ENCODE results near the gene TRIM46. TPM values are rescaled to one million over a fixed set of nuclear protein-coding genes. Genes with fewer than 3 reads are reported as not detected.
"Not testable (repeated sequence)": the region's sequence is repeated elsewhere in the genome, so short reads cannot be mapped to it uniquely, and the experiment has no call there.

TRIM46 gene
- total RNA-seq, 4 donors from 2014 or later, result 6.0 to 20.4 (median 12.7) TPM

- Histone ChIP-seq H3K9me3 (no peaks in the 10 kb centered on the region), H3K27me3 (no peaks in the 10 kb centered on the region), H3K36me3 (no peaks in the 10 kb centered on the region), H3K27ac (peak overlapping the region; percentile 72 to 88 (median 84)), H3K4me3 (peak overlapping the region; percentile 57 to 73 (median 63)), H3K4me1 (peaks cover 0 to 26% (median 9%) of the 10 kb centered on the region in 4 donors)
- peak; percentile 64 to 82 for DNase-seq (ENCODE audit: low spot score in 2 of 2)
- 0 to 1% methylated on average over 7 of the region's 7 CpGs for WGBS, 2 donors
- TF ChIP-seq EP300 (IDR thresholded peaks at IDR 0.05), result no peak
- peak; percentile 41 to 72 (median 57) for TF ChIP-seq CTCF (IDR thresholded peaks at IDR 0.05)
- TF ChIP-seq POLR2A (IDR thresholded peaks at IDR 0.05), result no peak
Observed at GRCh38 chr1:155226188-155226909, 52.7 kb downstream of the TRIM46 start.

GRCh38 chr1:155226910-155227260, 53.2 kb downstream of the TRIM46 start:
- Histone ChIP-seq H3K27ac (peak overlapping the region; percentile 72 to 88 (median 84)), H3K9me3 (no peaks in the 10 kb centered on the region), H3K27me3 (no peaks in the 10 kb centered on the region), H3K4me3 (peak overlapping the region; percentile 57 to 73 (median 63)), H3K36me3 (no peaks in the 10 kb centered on the region), H3K4me1 (peaks cover 0 to 31% (median 9%) of the 10 kb centered on the region in 4 donors)
- TF ChIP-seq EP300 (IDR thresholded peaks at IDR 0.05), result no peak
- TF ChIP-seq CTCF (IDR thresholded peaks at IDR 0.05), result no peak
- 0 to 1% methylated on average over 19 of the region's 19 CpGs for WGBS, 2 donors
- DNase-seq (ENCODE audit: low spot score in 2 of 2), result no peak

GRCh38 chr1:155227261-155228095, 53.8 kb downstream of the TRIM46 start:
- no peaks in the 10 kb centered on the region for H3K27me3 ChIP-seq
- H3K4me1 ChIP-seq, result peaks cover 0 to 37% (median 9%) of the 10 kb centered on the region in 4 donors
- H3K27ac ChIP-seq, result peak overlapping the region; percentile 75 to 88 (median 84)
- H3K36me3 ChIP-seq, result no peaks in the 10 kb centered on the region
- TF ChIP-seq EP300 (IDR thresholded peaks at IDR 0.05), result peak; percentile 75 to 88
- peak; percentile 19 to 74 for TF ChIP-seq POLR2A (IDR thresholded peaks at IDR 0.05)
- no peak for TF ChIP-seq CTCF (IDR thresholded peaks at IDR 0.05)
- DNase-seq (ENCODE audit: low spot score in 2 of 2), result peak; percentile 97 to 99
- 0% methylated on average over 41 to 42 of the region's 42 CpGs for WGBS, 2 donors
- H3K4me3 ChIP-seq, result peak overlapping the region; percentile 57 to 73 (median 63)
- H3K9me3 ChIP-seq, result no peaks in the 10 kb centered on the region

DNA sequence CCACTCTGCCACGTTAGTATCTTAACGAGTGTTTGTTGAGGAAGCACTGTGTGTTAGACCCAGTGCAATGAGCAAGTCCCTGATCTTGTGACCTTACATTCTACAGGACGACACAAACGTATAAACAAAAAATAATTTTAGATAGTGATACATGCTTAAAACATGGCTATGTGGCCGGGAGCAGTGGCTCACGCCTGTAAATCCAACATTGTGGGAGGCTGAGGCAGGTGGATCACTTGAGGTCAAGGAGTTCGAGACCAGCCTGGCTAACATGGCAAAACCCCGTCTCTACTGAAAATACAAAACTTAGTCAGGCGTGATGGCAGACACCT, 54.4 kb downstream of the TRIM46 start:
- no peak for DNase-seq (ENCODE audit: low spot score in 2 of 2)
- Histone ChIP-seq H3K9me3 (no peaks in the 10 kb centered on the region), H3K4me1 (peaks cover 0 to 41% (median 9%) of the 10 kb centered on the region in 4 donors), H3K27me3 (no peaks in the 10 kb centered on the region), H3K4me3 (peak overlapping the region; percentile 35 to 73 (median 63)), H3K27ac (peak overlapping the region; percentile 74 to 88 (median 81)), H3K36me3 (no peaks in the 10 kb centered on the region)
- WGBS, 2 donors, result 46 to 50% methylated on average over 9 of the region's 9 CpGs
- TF ChIP-seq EP300 (IDR thresholded peaks at IDR 0.05), result no peak
- TF ChIP-seq CTCF (IDR thresholded peaks at IDR 0.05), result no peak
- TF ChIP-seq POLR2A (IDR thresholded peaks at IDR 0.05), result no peak

DNA sequence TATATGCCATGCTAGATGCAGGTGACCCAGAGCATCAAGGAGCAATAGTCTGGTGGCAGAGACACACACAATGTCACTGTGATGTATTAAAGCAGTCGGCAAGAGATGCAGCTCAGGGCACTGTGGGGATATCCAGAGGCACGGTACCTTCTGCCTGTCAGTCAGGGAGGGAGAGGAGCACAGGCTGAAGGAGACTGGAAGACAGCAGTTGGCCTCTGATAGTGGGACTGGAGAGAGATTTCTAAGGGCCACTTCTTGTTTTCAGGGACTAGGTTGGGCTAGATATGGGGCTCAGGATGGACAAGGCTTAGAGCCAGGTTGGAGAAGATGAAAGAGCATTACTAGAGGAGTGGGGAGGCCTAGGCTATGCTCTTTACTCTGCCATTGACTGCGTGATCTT, 57.7 kb downstream of the TRIM46 start:
- WGBS, 2 donors, result 54 to 78% methylated on average over 3 of the region's 3 CpGs
- H3K27ac ChIP-seq, result peak overlapping the region in 2 of 4 donors; percentile 53 to 64

DNA sequence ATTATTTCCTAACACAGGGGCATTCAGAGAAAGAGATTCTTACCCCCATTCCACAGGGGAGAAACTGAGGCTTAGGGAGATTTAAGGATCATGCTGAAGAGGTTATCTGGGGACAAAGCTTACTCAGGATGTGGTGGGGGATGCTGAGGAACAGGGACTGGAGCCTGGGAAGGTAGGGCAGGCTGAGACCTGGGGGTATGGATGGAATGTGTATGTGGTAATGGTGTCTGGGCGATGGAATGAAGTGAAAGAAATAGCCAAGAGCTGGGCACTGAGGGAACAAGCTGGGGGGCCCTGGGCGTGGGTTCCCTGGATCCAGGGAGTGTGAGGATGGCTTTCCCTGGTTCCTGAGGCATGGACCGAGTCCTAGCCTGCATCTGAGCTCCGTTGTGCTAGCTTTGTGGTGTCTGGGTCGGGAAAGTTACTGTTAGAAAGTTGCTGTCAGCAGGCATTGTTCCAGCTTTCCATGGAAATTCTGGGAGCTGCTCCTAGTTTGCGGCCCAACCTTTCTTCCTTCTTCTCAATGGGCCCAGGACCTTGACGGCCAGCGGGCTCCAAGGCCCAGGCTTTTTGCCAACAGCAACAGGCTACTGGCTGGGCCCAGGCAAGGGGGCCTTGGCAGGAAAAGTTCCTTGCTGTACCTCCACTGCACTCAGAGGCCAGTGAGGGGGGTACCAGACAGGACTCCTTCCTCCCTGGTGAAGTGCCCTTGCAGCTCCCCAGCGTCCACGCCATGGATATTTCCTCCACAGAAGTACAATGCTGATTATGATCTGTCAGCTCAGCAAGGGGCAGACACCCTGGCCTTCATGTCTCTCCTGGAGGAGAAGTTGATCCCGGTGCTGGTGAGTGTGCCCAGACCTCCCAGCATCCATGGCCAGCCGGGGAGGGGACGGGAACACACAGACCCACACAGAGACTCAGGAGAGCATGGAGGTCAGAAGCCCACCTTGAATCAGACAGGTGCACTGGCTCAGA, 58.6 kb downstream of the TRIM46 start:
- peaks cover 0 to 24% (median 3%) of the 10 kb centered on the region in 4 donors for H3K4me1 ChIP-seq
- 31 to 45% methylated on average over 10 of the region's 13 CpGs for WGBS, 2 donors
- H3K36me3 ChIP-seq, result peaks cover 0 to 23% (median 0%) of the 10 kb centered on the region in 3 donors
- H3K27ac ChIP-seq, result peak overlapping the region in 2 of 4 donors; percentile 53 to 64
- H3K27me3 ChIP-seq; DNase-seq (ENCODE audit: low spot score in 2 of 2); H3K4me3 ChIP-seq; H3K9me3 ChIP-seq: not testable (repeated sequence)

More for the DNA sequence above, 57.7 kb downstream of the TRIM46 start:
- Histone ChIP-seq H3K4me1 (peaks cover 0 to 31% (median 5%) of the 10 kb centered on the region in 4 donors), H3K36me3 (peaks cover 0 to 13% (median 0%) of the 10 kb centered on the region in 3 donors)
- not testable (repeated sequence) for H3K27me3 ChIP-seq; H3K9me3 ChIP-seq; DNase-seq (ENCODE audit: low spot score in 2 of 2); H3K4me3 ChIP-seq

- H3K4me1 ChIP-seq, result peaks cover 0 to 18% (median 0%) of the 10 kb centered on the region in 4 donors
- not testable (repeated sequence) for H3K9me3 ChIP-seq; H3K27ac ChIP-seq; H3K4me3 ChIP-seq; H3K27me3 ChIP-seq; DNase-seq (ENCODE audit: low spot score in 2 of 2)
- H3K36me3 ChIP-seq, result peaks cover 0 to 32% (median 4%) of the 10 kb centered on the region in 3 donors
- WGBS, 2 donors, result 100% methylated on average over 1 of the region's 5 CpGs; no CpG with 5 or more reads in 1 of the 2 donors
Observed at GRCh38 chr1:155233502-155233901, 59.9 kb downstream of the TRIM46 start.

All from tibial nerve (tissue), 4 donors.